ENCODE results near the gene SPOP. TPM values are rescaled to one million over a fixed set of nuclear protein-coding genes. Genes with fewer than 3 reads are reported as not detected.

The SPOP gene
- total RNA-seq, 1 donor = 59.2 TPM

- no peak for TF ChIP-seq CTCF (IDR thresholded peaks at IDR 0.05; ENCODE audit: insufficient read depth, low read depth, low read length)
- DNase-seq (ENCODE audit: low read depth) = no peak
Measured at GRCh38 chr17:49716668-49717364, 38.9 kb upstream of the SPOP start.

GRCh38 chr17:49715717-49716279 is 37.9 kb upstream of the SPOP start:
- no peak for TF ChIP-seq CTCF (IDR thresholded peaks at IDR 0.05; ENCODE audit: insufficient read depth, low read depth, low read length)
- DNase-seq (ENCODE audit: low read depth) = no peak
- H3K4me3 ChIP-seq (ENCODE audit: low read depth, low read length) = no peak overlapping the region

More at GRCh38 chr17:49716668-49717364, 38.9 kb upstream of the SPOP start:
- H3K4me3 ChIP-seq (ENCODE audit: low read depth, low read length) = no peak overlapping the region

GRCh38 chr17:49715216-49715615 is 37.3 kb upstream of the SPOP start:
- DNase-seq (ENCODE audit: low read depth) = no peak
- no peak for TF ChIP-seq CTCF (IDR thresholded peaks at IDR 0.05; ENCODE audit: insufficient read depth, low read depth, low read length)
- no peak overlapping the region for H3K4me3 ChIP-seq (ENCODE audit: low read depth, low read length)

GRCh38 chr17:49708515-49709183 is 30.8 kb upstream of the SPOP start:
- no peak for DNase-seq (ENCODE audit: low read depth)
- no peak for TF ChIP-seq CTCF (IDR thresholded peaks at IDR 0.05; ENCODE audit: insufficient read depth, low read depth, low read length)

GRCh38 chr17:49707608-49708514 is 30.0 kb upstream of the SPOP start, which contains the start of gene SLC35B1:
SLC35B1 (minus strand) TSS chr17:49707964; CDS start chr17:49707833, 131 bp downstream.
- peak within 1 kb of the TSS; percentile 97 for H3K4me3 ChIP-seq (ENCODE audit: low read depth, low read length)
- DNase-seq (ENCODE audit: low read depth) = peak; percentile 99
- peak; percentile 76 for TF ChIP-seq CTCF (IDR thresholded peaks at IDR 0.05; ENCODE audit: insufficient read depth, low read depth, low read length)

More at GRCh38 chr17:49708515-49709183, 30.8 kb upstream of the SPOP start:
- H3K4me3 ChIP-seq (ENCODE audit: low read depth, low read length) = peak overlapping the region; percentile 97

- peak overlapping the region; percentile 97 for H3K4me3 ChIP-seq (ENCODE audit: low read depth, low read length)
- peak; percentile 14 for DNase-seq (ENCODE audit: low read depth)
- no peak for TF ChIP-seq CTCF (IDR thresholded peaks at IDR 0.05; ENCODE audit: insufficient read depth, low read depth, low read length)
Measured at GRCh38 chr17:49707246-49707607, 29.3 kb upstream of the SPOP start.

Data from fibroblast of villous mesenchyme (primary cell).